ENCODE measurements around the gene CRIP2.

DNA sequence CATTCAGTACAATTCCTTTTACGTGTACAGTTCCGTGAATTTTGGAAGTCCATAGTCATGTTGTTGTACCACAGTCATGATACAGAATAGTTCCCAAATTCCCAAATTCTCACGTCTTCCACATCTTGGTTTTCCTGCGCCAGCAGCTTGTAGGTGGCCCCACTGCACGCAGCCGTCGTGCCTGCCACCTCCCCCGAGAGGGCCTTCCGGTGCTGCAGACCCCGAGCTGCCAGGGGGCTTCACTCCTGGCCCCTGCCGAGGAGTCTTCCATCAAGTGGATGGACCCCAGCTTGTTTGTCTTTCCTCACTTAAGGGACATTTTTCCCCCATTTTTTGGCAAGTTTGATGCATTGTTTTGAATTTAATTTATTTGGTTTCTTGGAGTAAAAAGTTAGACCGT lies 38.2 kb upstream of the CRIP2 start:
- TF ChIP-seq, protein P1, sequence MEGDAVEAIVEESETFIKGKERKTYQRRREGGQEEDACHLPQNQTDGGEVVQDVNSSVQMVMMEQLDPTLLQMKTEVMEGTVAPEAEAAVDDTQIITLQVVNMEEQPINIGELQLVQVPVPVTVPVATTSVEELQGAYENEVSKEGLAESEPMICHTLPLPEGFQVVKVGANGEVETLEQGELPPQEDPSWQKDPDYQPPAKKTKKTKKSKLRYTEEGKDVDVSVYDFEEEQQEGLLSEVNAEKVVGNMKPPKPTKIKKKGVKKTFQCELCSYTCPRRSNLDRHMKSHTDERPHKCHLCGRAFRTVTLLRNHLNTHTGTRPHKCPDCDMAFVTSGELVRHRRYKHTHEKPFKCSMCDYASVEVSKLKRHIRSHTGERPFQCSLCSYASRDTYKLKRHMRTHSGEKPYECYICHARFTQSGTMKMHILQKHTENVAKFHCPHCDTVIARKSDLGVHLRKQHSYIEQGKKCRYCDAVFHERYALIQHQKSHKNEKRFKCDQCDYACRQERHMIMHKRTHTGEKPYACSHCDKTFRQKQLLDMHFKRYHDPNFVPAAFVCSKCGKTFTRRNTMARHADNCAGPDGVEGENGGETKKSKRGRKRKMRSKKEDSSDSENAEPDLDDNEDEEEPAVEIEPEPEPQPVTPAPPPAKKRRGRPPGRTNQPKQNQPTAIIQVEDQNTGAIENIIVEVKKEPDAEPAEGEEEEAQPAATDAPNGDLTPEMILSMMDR (IDR thresholded peaks at IDR 0.05), result no peak
- no peak for TF ChIP-seq POLR2A (IDR thresholded peaks at IDR 0.05)
